Ovary (tissue), 3 donors: ENCODE data around the gene CHST12.

Experiments used
- EP300 ChIP-seq: sonication (generic); formaldehyde crosslinking; IDR thresholded peaks from one replicate; pipeline ENCODE4 v1.6.1; 2017; ENCODE audit warnings: antibody characterized with exemption
- TF ChIP-seq, protein P1 (sequence below), 3 donors: fragments of 450-650 bp in 2 of 3; fragments of 200-600 bp in 1 of 3; IDR thresholded peaks; one replicate each; pipeline versions ENCODE4 v1.5.1 to v1.8.0; 2016 to 2022; ENCODE audit warnings: antibody characterized with exemption in 3 of 3, mild to moderate bottlenecking in 1 of 3
- donor health status: DM: no; HTN: no; CAD: no.

DNA sequence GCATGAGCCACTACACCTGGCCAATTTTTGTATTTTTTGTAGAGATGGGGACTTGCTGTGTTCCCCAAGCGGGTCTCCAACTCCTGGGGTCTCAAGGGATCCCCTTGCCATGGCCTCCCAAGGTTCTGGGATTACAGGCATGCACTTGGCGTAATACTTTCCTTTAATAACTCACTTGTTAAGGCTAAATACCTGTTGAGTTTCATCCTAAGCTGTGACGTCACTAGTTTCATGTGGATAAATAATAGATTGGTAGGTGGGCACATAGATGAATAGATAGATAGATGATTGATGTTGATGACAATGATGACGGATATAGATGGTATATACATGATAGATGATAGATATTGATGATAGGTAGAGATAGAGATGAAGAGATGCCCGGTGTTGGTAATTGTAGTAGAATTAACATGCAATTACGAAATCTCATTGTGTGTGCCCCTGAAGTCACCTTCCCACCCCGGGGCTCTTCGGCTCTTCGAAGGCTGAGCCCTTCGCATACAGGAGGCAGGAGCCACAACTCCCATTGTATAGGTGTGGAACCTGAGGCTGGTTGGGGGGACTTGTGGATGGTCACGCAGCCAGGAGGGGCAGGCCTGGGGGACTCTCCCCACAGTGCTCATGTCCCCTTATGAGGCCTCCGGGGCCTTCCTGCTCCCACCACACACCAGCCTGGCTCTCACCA is 70.2 kb downstream of the CHST12 start:
- TF ChIP-seq, protein P1, sequence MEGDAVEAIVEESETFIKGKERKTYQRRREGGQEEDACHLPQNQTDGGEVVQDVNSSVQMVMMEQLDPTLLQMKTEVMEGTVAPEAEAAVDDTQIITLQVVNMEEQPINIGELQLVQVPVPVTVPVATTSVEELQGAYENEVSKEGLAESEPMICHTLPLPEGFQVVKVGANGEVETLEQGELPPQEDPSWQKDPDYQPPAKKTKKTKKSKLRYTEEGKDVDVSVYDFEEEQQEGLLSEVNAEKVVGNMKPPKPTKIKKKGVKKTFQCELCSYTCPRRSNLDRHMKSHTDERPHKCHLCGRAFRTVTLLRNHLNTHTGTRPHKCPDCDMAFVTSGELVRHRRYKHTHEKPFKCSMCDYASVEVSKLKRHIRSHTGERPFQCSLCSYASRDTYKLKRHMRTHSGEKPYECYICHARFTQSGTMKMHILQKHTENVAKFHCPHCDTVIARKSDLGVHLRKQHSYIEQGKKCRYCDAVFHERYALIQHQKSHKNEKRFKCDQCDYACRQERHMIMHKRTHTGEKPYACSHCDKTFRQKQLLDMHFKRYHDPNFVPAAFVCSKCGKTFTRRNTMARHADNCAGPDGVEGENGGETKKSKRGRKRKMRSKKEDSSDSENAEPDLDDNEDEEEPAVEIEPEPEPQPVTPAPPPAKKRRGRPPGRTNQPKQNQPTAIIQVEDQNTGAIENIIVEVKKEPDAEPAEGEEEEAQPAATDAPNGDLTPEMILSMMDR (IDR thresholded peaks at IDR 0.05) = no peak
- TF ChIP-seq EP300 = no peak
